ENCODE results near the gene C16orf54.
A peak's percentile ranks its signal among the peaks of the same experiment; 100 is the strongest.
"Not testable (repeated sequence)": the region's sequence is repeated elsewhere in the genome, so short reads cannot be mapped to it uniquely, and the experiment has no call there.

The C16orf54 gene

GRCh38 chr16:29757086-29757485 lies 11.3 kb upstream of the C16orf54 start:
- H3K4me1 Mint-ChIP-seq (ENCODE audit: low read depth): peaks cover 23% of the 10 kb centered on the region
- H3K36me3 Mint-ChIP-seq (ENCODE audit: low read depth); H3K4me3 Mint-ChIP-seq; H3K27me3 Mint-ChIP-seq; H3K9me3 Mint-ChIP-seq; H3K27ac Mint-ChIP-seq: not testable (repeated sequence)

GRCh38 chr16:29756654-29757053 lies 10.9 kb upstream of the C16orf54 start:
- Mint-ChIP-seq H3K36me3 (ENCODE audit: low read depth) (no peaks in the 10 kb centered on the region), H3K27me3 (no peaks in the 10 kb centered on the region), H3K4me1 (ENCODE audit: low read depth) (peaks cover 23% of the 10 kb centered on the region), H3K9me3 (no peaks in the 10 kb centered on the region), H3K27ac (no peak overlapping the region), H3K4me3 (no peak overlapping the region)

- Mint-ChIP-seq H3K27me3 (no peaks in the 10 kb centered on the region), H3K4me1 (ENCODE audit: low read depth) (peaks cover 27% of the 10 kb centered on the region), H3K9me3 (no peaks in the 10 kb centered on the region), H3K27ac (no peak overlapping the region), H3K4me3 (no peak overlapping the region), H3K36me3 (ENCODE audit: low read depth) (peaks cover 5% of the 10 kb centered on the region)
Observed at GRCh38 chr16:29753516-29753915, 7.7 kb upstream of the C16orf54 start.

GRCh38 chr16:29748760-29749149 lies 3.0 kb upstream of the C16orf54 start:
- not testable (repeated sequence) for H3K27ac Mint-ChIP-seq, H3K9me3 Mint-ChIP-seq, H3K27me3 Mint-ChIP-seq, H3K4me3 Mint-ChIP-seq
- Mint-ChIP-seq H3K4me1 (ENCODE audit: low read depth) (peaks cover 42% of the 10 kb centered on the region), H3K36me3 (ENCODE audit: low read depth) (peaks cover 16% of the 10 kb centered on the region)

GRCh38 chr16:29747947-29748759 lies 2.4 kb upstream of the C16orf54 start:
- no peak overlapping the region for H3K27ac Mint-ChIP-seq
- H3K9me3 Mint-ChIP-seq: no peaks in the 10 kb centered on the region
- H3K4me1 Mint-ChIP-seq (ENCODE audit: low read depth): peaks cover 48% of the 10 kb centered on the region
- H3K4me3 Mint-ChIP-seq: no peak overlapping the region
- peaks cover 22% of the 10 kb centered on the region for H3K36me3 Mint-ChIP-seq (ENCODE audit: low read depth)
- no peaks in the 10 kb centered on the region for H3K27me3 Mint-ChIP-seq

GRCh38 chr16:29746518-29746917 lies 728 bp upstream of the C16orf54 start:
- not testable (repeated sequence) for H3K9me3 Mint-ChIP-seq, H3K27me3 Mint-ChIP-seq
- Mint-ChIP-seq H3K27ac (peak overlapping the region; percentile 99), H3K4me1 (ENCODE audit: low read depth) (peaks cover 65% of the 10 kb centered on the region), H3K4me3 (peak overlapping the region; percentile 97), H3K36me3 (ENCODE audit: low read depth) (peaks cover 32% of the 10 kb centered on the region)

- peaks cover 32% of the 10 kb centered on the region for H3K36me3 Mint-ChIP-seq (ENCODE audit: low read depth)
- H3K4me3 Mint-ChIP-seq: peak overlapping the region; percentile 97
- no peaks in the 10 kb centered on the region for H3K27me3 Mint-ChIP-seq
- peak overlapping the region; percentile 99 for H3K27ac Mint-ChIP-seq
- H3K9me3 Mint-ChIP-seq: no peaks in the 10 kb centered on the region
- H3K4me1 Mint-ChIP-seq (ENCODE audit: low read depth): peaks cover 77% of the 10 kb centered on the region
Observed at GRCh38 chr16:29745121-29745852, 503 bp downstream of the C16orf54 start.

GRCh38 chr16:29744541-29745101 lies 1.2 kb downstream of the C16orf54 start:
- Mint-ChIP-seq H3K4me3 (peak overlapping the region; percentile 97), H3K36me3 (ENCODE audit: low read depth) (peaks cover 32% of the 10 kb centered on the region), H3K27me3 (no peaks in the 10 kb centered on the region), H3K4me1 (ENCODE audit: low read depth) (peaks cover 84% of the 10 kb centered on the region), H3K9me3 (no peaks in the 10 kb centered on the region), H3K27ac (peak overlapping the region; percentile 99)

GRCh38 chr16:29743827-29744531 lies 1.8 kb downstream of the C16orf54 start:
- Mint-ChIP-seq H3K36me3 (ENCODE audit: low read depth) (peaks cover 30% of the 10 kb centered on the region), H3K4me3 (peak overlapping the region; percentile 97), H3K27ac (peak overlapping the region; percentile 65), H3K27me3 (no peaks in the 10 kb centered on the region), H3K4me1 (ENCODE audit: low read depth) (peaks cover 87% of the 10 kb centered on the region), H3K9me3 (no peaks in the 10 kb centered on the region)

GRCh38 chr16:29743475-29743826 lies 2.3 kb downstream of the C16orf54 start:
- peak overlapping the region; percentile 65 for H3K27ac Mint-ChIP-seq
- peak overlapping the region; percentile 97 for H3K4me3 Mint-ChIP-seq
- H3K9me3 Mint-ChIP-seq: no peaks in the 10 kb centered on the region
- peaks cover 27% of the 10 kb centered on the region for H3K36me3 Mint-ChIP-seq (ENCODE audit: low read depth)
- H3K27me3 Mint-ChIP-seq: no peaks in the 10 kb centered on the region
- peaks cover 90% of the 10 kb centered on the region for H3K4me1 Mint-ChIP-seq (ENCODE audit: low read depth)

- Mint-ChIP-seq H3K36me3 (ENCODE audit: low read depth) (peaks cover 27% of the 10 kb centered on the region), H3K4me3 (peak overlapping the region; percentile 97), H3K4me1 (ENCODE audit: low read depth) (peaks cover 94% of the 10 kb centered on the region), H3K27me3 (no peaks in the 10 kb centered on the region), H3K9me3 (no peaks in the 10 kb centered on the region), H3K27ac (peak overlapping the region; percentile 63)
Observed at GRCh38 chr16:29742683-29743275, 3.0 kb downstream of the C16orf54 start.

- not testable (repeated sequence) for H3K27me3 Mint-ChIP-seq, H3K9me3 Mint-ChIP-seq, H3K4me3 Mint-ChIP-seq, H3K27ac Mint-ChIP-seq
- Mint-ChIP-seq H3K4me1 (ENCODE audit: low read depth) (peaks cover 89% of the 10 kb centered on the region), H3K36me3 (ENCODE audit: low read depth) (peaks cover 23% of the 10 kb centered on the region)
Observed at GRCh38 chr16:29740630-29741015, 5.2 kb downstream of the C16orf54 start.

- H3K9me3 Mint-ChIP-seq, H3K27me3 Mint-ChIP-seq, H3K4me3 Mint-ChIP-seq: not testable (repeated sequence)
- Mint-ChIP-seq H3K36me3 (ENCODE audit: low read depth) (peaks cover 22% of the 10 kb centered on the region), H3K27ac (peak overlapping the region; percentile 32), H3K4me1 (ENCODE audit: low read depth) (peaks cover 84% of the 10 kb centered on the region)
Observed at GRCh38 chr16:29739927-29740629, 5.7 kb downstream of the C16orf54 start.

GRCh38 chr16:29738514-29738913 lies 7.3 kb downstream of the C16orf54 start:
- no peak overlapping the region for H3K4me3 Mint-ChIP-seq
- peaks cover 81% of the 10 kb centered on the region for H3K4me1 Mint-ChIP-seq (ENCODE audit: low read depth)
- no peaks in the 10 kb centered on the region for H3K27me3 Mint-ChIP-seq
- H3K9me3 Mint-ChIP-seq: no peaks in the 10 kb centered on the region
- H3K27ac Mint-ChIP-seq: peak overlapping the region; percentile 8
- peaks cover 13% of the 10 kb centered on the region for H3K36me3 Mint-ChIP-seq (ENCODE audit: low read depth)
